GM12891 (cell line): ENCODE results near the gene SSTR5.

ENCODE experiments used
- POLR2A ChIP-seq: IDR thresholded peaks from 2 replicates; pipeline ENCODE4 v1.6.1; 2011; ENCODE audit warnings: low read depth, low read length, control low read depth
- POLR2AphosphoS5 ChIP-seq: IDR thresholded peaks from 2 replicates; pipeline ENCODE4 v1.6.1; 2011; ENCODE audit warnings: low read depth, low read length, control low read depth
- POU2F2 ChIP-seq: IDR thresholded peaks from 2 replicates; pipeline ENCODE4 v1.6.1; 2011; ENCODE audit warnings: low read depth, mild to moderate bottlenecking, control low read depth, low read length, moderate library complexity
- SPI1 ChIP-seq: IDR thresholded peaks from 2 replicates; pipeline ENCODE4 v1.6.1; 2011; ENCODE audit warnings: low read depth, low read length, control low read depth
- TAF1 ChIP-seq: IDR thresholded peaks from 2 replicates; pipeline ENCODE4 v1.6.1; 2011; ENCODE audit warnings: low read depth, low read length, control low read depth

DNA sequence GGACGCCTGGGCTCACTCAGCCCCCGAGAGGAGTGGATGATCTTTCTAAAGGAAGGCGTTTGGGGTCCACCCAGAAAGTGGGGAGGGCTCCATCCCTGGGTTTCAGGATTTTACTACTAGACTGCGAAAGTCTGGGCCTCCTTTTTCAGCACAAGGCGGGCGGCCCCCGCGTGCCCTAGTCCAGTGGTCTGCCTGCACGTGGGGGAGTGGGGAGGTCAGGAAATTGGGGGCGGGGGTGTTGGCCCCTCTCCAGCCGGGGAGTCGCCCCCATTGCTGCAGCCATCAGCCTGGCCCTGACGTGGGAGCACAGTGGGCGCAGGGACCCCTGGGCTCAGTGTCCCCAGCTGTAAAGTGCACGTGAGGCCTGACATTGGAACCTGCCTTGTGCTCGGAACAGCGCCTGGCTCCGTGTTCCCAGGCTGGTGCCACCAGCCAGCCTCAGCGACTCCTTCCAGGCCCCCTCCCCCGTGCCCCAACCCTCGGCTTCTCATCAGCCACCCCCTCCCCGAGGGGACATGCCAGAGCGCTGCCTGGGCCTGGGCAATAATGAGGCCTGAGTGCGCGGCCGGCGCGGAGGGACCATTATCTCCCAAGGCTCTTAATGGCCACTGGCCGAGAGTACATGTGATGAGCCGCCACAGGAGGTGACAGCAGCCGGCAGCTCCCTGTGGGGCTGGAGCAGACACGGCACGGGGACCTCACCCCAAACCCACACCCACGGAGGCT lies 25.9 kb downstream of the SSTR5 start:
- TF ChIP-seq POLR2A (no peak), SPI1 (no peak), POLR2AphosphoS5 (no peak), TAF1 (no peak), POU2F2 (no peak)
